Stimulated activated CD8-positive, alpha-beta memory T cell treated with anti-CD3 and anti-CD28 coated beads, Interleukin-15, amount 100 ng/mL, for 4 hours (primary cell): Measurements from ENCODE around the gene GREM1.

Experiments
- DNase-seq, 2 donors: peaks; one replicate each; pipeline ENCODE4 v3.0.0-alpha.2; 2020; ENCODE audit warnings: low read depth in 2 of 2

Gene GREM1

GRCh38 chr15:32730677-32731654 is 13.2 kb downstream of the GREM1 start:
- no peak for DNase-seq

- DNase-seq: no peak
These were observed 14.9 kb downstream of the GREM1 start for GRCh38 chr15:32732574-32733157.

DNA sequence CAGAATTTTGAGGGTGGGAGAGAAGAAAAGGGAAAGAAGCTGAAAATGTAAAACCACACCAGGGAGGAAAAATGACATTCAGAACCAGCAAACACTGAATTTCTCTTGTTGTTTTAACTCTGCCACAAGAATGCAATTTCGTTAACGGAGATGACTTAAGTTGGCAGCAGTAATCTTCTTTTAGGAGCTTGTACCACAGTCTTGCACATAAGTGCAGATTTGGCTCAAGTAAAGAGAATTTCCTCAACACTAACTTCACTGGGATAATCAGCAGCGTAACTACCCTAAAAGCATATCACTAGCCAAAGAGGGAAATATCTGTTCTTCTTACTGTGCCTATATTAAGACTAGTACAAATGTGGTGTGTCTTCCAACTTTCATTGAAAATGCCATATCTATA is 15.5 kb downstream of the GREM1 start:
- no peak for DNase-seq

GRCh38 chr15:32735989-32736700 is 18.3 kb downstream of the GREM1 start:
- DNase-seq: no peak

- DNase-seq: no peak
These were observed 18.9 kb downstream of the GREM1 start for GRCh38 chr15:32736701-32737061.

DNA sequence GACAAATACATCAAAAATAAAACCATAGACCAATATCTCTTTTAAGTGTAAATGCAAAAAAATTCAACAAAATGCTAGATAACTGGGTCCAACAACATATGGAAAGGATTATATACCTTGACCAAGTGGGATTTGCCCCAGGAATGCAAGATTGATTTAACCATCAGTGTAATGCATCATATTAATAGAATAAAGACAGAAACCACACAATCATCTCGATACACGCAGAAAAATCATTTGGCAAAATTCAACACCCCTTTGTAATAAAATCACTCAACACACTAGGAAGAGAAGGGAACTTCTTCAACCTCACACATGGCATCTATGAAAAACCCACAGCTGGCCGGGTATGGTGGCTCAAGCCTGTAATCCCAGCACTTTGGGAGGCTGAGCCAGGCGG is 19.5 kb downstream of the GREM1 start:
- no peak for DNase-seq

DNA sequence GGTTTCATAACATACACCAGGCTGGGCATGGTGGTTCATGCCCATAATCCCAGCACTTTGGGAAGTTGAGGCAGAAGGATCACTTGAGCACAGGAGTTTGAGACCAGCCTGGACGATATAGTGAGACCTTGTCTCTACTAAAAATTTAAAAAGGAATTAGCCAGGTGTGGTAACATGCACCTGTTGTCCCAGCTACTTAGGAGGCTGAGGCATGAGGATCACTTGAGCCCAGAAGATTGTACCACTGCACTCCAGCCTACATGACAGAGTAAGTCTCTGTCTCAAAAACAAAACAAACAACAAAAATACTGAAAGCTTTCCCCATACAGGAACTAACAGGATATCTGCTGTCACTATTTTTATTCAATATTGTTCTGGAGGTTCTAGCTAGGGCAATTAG is 20.9 kb downstream of the GREM1 start:
- DNase-seq: no peak

DNA sequence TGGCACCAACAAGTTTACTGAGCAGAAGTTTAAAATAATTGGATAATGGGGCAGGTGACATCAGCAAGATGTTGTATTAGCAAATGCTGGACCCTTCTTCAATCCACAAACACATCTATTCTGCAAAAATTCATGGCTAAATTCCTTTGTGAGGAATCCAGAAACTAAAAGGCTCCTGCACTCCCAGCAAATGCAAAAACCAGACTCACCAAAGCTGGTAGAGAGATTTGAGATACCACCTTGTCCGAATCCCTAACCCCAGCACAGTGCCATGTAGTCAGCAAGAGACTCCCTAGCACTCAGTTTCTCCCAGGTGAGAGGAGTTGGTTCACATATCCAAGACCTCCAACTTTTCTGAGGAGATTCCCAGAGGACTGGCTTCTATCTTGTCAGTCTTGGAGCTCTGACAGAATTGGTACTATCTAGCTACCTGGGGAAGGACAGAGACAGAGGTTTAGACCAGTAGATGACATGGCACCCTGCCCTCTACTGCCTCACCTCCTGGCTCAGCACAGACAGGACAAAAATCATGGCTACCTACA is 21.8 kb downstream of the GREM1 start:
- DNase-seq: no peak

DNA sequence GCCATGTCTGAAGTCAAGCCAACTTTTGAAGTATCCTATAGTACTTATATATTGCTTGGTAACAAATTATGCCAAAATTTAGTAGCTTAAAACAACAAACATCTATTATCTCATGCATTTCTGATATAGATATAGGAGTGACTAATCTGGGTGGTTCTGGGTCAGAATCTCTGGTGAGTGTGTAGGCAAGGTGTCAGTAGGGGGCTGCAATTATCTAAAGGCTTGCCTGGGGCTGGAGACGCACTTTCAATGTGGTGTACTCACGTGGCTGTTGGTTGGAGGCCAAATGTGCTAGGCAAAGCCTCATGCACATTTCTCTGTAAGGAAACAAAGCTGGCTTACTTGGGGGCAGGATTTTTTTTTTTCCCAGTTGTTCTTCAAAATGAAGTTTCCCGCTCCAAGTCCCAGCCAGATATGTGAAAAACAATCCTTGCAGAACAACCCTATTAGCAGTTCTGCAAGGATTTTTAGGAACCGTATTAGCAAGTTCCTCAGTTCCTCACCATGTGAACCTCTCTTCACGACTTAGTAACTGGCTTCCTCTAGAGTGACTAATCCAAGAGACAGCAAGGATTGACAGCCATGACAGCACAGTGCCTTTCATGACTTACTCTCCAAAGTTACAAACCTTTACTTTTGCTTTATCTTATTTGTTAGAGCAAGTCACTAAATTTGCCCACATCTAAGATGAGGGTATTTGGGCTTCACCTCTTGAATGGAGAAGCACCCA is 25.8 kb downstream of the GREM1 start:
- no peak for DNase-seq

- no peak for DNase-seq
These were observed 28.5 kb downstream of the GREM1 start for GRCh38 chr15:32746116-32746857.

DNA sequence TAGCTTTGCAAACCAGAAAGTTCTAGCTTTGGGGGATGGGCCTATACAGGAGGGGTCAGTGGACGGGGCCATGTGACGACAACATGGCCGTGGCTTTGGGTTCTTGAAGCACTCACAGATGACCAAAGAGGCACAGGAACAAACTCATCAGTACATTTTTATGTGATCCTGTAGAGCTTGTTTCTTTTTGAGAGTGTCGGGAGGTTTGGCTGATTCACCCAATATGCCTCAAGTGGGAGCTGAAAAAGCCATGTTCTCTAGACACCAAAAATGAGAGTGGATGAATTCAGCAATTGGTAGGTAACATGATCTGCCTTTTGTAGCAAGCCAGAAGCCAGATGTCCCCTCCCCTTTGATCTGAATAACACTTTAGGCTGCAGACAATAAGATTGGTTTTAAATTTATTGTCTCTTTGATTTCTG is 30.1 kb downstream of the GREM1 start:
- no peak for DNase-seq

- no peak for DNase-seq
These were observed 33.2 kb downstream of the GREM1 start for GRCh38 chr15:32750979-32751378.

- no peak for DNase-seq
These were observed 39.6 kb downstream of the GREM1 start for GRCh38 chr15:32757426-32757825.

DNA sequence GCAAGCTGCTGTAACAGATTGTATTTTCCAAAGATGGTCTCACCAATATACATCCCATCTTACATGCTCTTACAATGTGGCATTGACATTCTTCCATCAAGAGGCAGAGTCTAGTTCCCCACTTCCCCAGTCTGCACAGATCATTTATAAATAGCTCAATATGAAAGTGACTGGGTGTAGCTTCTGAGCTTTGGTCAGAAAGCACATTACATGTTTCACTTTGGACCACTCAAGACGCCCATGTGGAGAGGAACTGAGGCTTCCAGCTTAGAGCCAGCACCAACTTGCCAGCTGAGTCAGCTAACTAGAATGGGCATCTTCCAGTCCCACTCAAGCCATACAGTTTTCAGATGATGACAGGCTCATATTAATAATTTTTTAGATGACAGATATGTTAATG is 45.5 kb downstream of the GREM1 start:
- DNase-seq: no peak

DNA sequence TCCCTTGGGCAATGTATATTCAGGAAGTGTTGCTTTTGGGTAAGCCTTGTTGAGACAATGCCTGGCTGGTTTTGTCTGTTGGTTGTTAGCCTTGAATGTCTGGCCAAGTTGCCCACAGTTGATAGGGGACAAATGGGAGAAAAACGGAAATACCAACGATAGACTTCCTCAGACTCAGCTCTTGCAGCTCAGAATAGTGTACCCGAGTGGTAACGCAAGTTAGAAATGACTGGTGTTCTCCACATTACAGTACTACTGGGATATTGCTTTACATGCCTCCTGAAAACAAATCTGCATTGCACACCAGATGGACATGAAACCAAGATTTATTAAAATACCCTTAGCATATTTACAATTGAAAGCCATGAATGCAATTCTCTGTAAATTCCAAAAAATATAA is 47.4 kb downstream of the GREM1 start:
- no peak for DNase-seq

GRCh38 chr15:32766101-32766500 is 48.3 kb downstream of the GREM1 start:
- no peak for DNase-seq

- DNase-seq: no peak
These were observed 49.4 kb downstream of the GREM1 start for GRCh38 chr15:32767236-32767635.

DNA sequence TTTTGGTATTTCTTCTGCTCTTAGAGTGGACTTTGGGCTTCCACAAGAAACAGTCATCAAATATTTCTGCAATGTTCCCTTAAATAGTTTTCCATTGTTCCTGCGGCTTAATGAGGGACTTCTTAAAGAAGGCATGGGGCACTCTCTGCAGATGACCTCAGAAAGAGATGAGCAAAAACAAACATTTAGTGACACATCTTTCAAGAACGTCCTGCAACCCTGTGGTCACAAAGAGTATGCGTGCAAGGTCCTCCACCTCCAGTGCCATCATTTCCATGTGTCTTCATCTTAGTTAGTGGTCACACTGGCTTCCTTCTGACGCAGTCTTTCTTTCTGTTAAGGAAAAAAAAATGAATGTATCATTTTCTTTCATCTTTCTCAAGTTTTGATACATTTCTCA is 56.2 kb downstream of the GREM1 start:
- DNase-seq: no peak

DNA sequence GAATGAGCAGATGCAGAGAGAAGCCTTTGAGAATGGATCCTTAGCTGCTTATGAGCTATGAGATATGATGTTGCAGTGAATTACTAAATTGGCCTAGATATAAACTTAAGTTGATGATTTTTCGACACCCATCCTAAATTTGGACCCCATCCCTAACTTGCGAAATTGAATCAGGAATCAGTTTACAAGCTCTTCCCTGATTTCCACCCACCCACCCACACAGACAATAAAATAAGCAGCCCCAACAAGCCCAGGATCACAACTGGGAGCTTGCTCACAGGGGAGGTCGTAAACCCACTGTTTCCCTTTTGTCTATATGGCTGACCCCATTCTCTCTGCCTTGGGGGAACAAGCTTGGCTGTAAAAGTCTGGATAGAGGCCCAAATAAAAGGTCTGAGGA is 57.3 kb downstream of the GREM1 start:
- DNase-seq: no peak

DNA sequence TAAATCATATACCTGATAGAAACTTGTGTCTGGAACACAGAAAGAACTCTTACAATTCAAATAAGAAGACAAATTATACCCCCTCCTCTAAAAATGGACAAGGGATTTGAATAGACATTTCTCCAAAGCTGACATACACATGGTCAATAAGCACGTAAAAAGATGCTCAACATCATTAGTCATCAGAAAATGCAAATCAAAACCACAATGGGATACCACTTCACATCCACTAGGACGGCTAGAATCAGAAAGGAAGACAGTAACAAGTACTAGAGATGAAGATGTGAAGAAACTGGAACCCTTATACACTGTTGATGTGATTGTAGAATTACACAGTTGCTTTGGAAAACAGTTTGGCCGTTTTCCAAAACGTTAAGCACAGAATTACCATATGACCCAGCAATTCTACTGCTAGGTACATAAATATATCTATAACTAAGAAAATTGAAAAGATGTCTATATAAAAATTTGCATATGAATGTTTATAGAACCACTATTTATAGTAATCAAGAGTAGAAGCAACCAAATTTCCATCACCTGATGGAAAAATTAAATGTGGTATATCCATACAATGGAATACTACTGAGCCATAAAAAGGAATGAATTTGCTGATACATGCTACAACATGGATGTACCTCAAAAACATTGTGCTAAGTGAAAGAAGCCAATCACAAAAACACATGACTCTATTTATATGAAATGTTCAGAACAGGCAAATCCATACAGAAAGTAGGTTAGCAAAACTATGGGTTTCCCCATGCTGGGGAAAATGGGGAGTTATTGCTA is 60.8 kb downstream of the GREM1 start:
- no peak for DNase-seq
